DOHH2 (cell line): Measurements from ENCODE around the gene PTPRT.

ENCODE experiments used
- H3F3A ChIP-seq: fragments of 200-600 bp; sonication (generic), shearing (Covaris generic); 2 replicates; pipeline ENCODE4 v1.6.0; 2016; ENCODE audit warnings: antibody characterized with exemption, mild to moderate bottlenecking; ENCODE audit not compliant: control insufficient read depth, insufficient read depth
- H3K27ac ChIP-seq: fragments of 200-600 bp; sonication (generic); 2 replicates; pipeline ENCODE4 v1.5.1; 2014; ENCODE audit warnings: low read depth, mild to moderate bottlenecking, low read length, moderate library complexity
- H3K27me3 ChIP-seq: fragments of 200-600 bp; sonication (generic); 2 replicates; pipeline ENCODE4 v1.6.1; 2014; ENCODE audit warnings: mild to moderate bottlenecking, low read length, mixed read lengths; ENCODE audit not compliant: control insufficient read depth
- H3K36me3 ChIP-seq: fragments of 200-600 bp; sonication (generic); 2 replicates; pipeline ENCODE4 v1.6.1; 2014; ENCODE audit warnings: mild to moderate bottlenecking, low read length, moderate library complexity, mixed read lengths; ENCODE audit not compliant: control insufficient read depth
- H3K4me1 ChIP-seq: fragments of 200-600 bp; sonication (generic); 2 replicates; pipeline ENCODE4 v1.6.1; 2014; ENCODE audit warnings: mild to moderate bottlenecking, low read length, mixed read lengths; ENCODE audit not compliant: control insufficient read depth
- H3K4me2 ChIP-seq: fragments of 200-600 bp; sonication (generic); 2 replicates; pipeline ENCODE4 v1.6.0; 2014; ENCODE audit warnings: mild to moderate bottlenecking, low read length, moderate library complexity
- H3K4me3 ChIP-seq: fragments of 200-600 bp; sonication (generic); 2 replicates; pipeline ENCODE4 v1.5.1; 2014; ENCODE audit warnings: mild to moderate bottlenecking, low read length, mixed read lengths
- H3K79me2 ChIP-seq: fragments of 200-600 bp; sonication (generic); 2 replicates; pipeline ENCODE4 v1.6.1; 2014; ENCODE audit warnings: mild to moderate bottlenecking, low read length, mixed read lengths; ENCODE audit not compliant: control insufficient read depth
- H3K9me2 ChIP-seq: fragments of 200-600 bp; sonication (generic); replicated peaks from 2 replicates; pipeline ENCODE4 v1.6.1; 2014; ENCODE audit warnings: mild to moderate bottlenecking, low read length, mixed read lengths; ENCODE audit not compliant: control insufficient read depth
- H3K9me3 ChIP-seq: fragments of 200-600 bp; sonication (generic); 2 replicates; pipeline ENCODE4 v1.6.1; 2014; ENCODE audit warnings: antibody characterized with exemption, low read length, mixed read lengths; ENCODE audit not compliant: control insufficient read depth, insufficient read depth
- H4K20me1 ChIP-seq: fragments of 200-600 bp; sonication (generic); 2 replicates; pipeline ENCODE4 v1.6.0; 2014; ENCODE audit warnings: low read depth, mild to moderate bottlenecking, antibody characterized with exemption, low read length, moderate library complexity; ENCODE audit not compliant: control insufficient read depth, insufficient read depth
- EZH2phosphoT487 ChIP-seq: fragments of 200-600 bp; sonication (generic); IDR thresholded peaks from 2 replicates; pipeline ENCODE4 v1.6.1; 2017; ENCODE audit warnings: borderline replicate concordance, mild to moderate bottlenecking, antibody characterized with exemption, low read length, moderate library complexity, mixed read lengths
- TF ChIP-seq, protein P1 (sequence below): fragments of 200-600 bp; sonication (generic); IDR thresholded peaks from one replicate; pipeline ENCODE4 v1.5.1; 2014; ENCODE audit warnings: antibody characterized with exemption, mild to moderate bottlenecking, low read depth, low read length; ENCODE audit not compliant: poor library complexity, severe bottlenecking

PTPRT gene

DNA sequence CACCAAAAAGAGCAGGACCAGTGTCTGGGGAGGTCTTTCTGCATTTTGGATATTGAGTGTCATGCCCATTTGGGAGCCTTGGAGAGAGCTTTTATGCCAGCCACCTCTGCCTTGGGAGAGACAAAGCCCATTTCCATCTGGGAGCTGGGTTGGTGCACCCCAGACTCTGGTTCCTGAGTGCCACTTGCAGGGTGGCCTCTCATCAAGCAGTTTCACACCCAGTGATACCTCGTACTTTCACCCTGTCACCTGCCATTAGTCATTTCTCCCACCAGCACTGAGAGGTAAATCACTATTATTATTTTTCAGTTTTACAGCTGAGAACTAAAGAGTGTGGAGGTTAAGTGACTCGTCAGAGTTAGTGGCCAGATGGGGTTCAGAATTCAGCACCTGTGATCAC lies 94.7 kb downstream of the PTPRT start:
- Histone ChIP-seq H3K9me3 (peaks cover 2% of the 10 kb centered on the region; the same call in 1 of the 2 replicates), H3K9me2 (no peaks in the 10 kb centered on the region), H3K79me2 (no peaks in the 10 kb centered on the region), H3K4me1 (no peaks in the 10 kb centered on the region), H4K20me1 (no peaks in the 10 kb centered on the region), H3K27ac (no peak overlapping the region), H3K4me2 (no peak overlapping the region), H3K27me3 (no peaks in the 10 kb centered on the region), H3K36me3 (no peaks in the 10 kb centered on the region), H3F3A (no peaks in the 10 kb centered on the region), H3K4me3 (no peak overlapping the region)
- no peak for TF ChIP-seq EZH2phosphoT487
- TF ChIP-seq, protein P1, sequence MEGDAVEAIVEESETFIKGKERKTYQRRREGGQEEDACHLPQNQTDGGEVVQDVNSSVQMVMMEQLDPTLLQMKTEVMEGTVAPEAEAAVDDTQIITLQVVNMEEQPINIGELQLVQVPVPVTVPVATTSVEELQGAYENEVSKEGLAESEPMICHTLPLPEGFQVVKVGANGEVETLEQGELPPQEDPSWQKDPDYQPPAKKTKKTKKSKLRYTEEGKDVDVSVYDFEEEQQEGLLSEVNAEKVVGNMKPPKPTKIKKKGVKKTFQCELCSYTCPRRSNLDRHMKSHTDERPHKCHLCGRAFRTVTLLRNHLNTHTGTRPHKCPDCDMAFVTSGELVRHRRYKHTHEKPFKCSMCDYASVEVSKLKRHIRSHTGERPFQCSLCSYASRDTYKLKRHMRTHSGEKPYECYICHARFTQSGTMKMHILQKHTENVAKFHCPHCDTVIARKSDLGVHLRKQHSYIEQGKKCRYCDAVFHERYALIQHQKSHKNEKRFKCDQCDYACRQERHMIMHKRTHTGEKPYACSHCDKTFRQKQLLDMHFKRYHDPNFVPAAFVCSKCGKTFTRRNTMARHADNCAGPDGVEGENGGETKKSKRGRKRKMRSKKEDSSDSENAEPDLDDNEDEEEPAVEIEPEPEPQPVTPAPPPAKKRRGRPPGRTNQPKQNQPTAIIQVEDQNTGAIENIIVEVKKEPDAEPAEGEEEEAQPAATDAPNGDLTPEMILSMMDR, result no peak

DNA sequence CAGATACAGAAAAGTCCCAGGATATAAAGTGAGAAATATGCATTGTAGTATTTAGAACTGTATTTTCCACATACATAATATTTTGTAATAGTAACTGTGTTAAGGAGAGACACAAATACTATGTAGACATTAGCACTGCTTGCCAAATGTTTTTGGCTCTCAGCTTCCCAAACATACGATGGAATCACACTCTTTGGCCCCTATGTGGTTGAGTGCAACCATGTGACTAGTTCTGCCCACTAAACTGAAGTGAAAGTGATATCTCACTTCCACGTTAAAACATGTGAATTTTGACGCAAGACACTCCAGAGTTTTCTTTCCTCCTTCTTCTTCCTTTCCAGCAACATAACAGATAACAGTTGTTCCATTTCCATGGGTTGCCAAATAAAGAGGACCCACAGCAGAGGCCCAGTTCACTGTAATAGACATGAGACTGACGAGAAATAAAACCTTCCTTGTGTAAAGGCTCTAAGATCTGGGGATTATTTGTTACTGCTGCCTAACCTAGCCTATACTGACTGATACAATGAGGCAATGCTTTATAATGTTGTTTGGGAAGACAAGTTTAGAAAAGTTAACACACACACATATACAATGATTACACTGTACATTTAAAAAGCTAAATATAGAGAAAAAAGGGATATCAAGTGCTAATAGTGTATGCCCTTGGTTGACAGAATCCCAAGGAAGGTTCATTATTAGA lies 97.2 kb downstream of the PTPRT start:
- Histone ChIP-seq H3K27me3 (no peaks in the 10 kb centered on the region), H3K4me3 (no peak overlapping the region), H3F3A (no peaks in the 10 kb centered on the region), H3K27ac (no peak overlapping the region), H3K9me3 (peaks cover 2% of the 10 kb centered on the region; the same call in 1 of the 2 replicates), H3K4me1 (no peaks in the 10 kb centered on the region), H4K20me1 (no peaks in the 10 kb centered on the region), H3K9me2 (no peaks in the 10 kb centered on the region), H3K4me2 (no peak overlapping the region), H3K36me3 (no peaks in the 10 kb centered on the region), H3K79me2 (no peaks in the 10 kb centered on the region)
- no peak for TF ChIP-seq EZH2phosphoT487
- TF ChIP-seq, protein P1, result no peak

DNA sequence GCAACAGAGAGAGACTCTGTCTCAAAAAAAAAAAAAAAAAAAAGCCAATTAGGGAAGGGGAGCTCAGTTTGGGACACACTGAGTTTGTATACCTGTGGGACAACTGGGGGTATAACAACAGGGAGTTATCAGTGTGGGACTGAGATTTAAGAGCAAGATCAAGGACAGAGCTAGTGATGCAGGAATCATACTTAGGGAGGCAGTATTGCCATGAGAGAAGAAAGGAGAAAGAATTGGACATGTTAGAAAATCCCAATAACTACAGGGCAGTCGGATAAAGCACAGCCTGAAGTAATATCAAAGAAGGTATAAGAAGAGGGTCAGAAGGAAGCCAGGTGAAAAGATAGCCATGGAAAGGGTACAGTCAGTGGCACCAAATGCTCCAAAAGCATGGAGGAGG lies 121.2 kb downstream of the PTPRT start:
- no peaks in the 10 kb centered on the region for H3K9me2 ChIP-seq
- no peak overlapping the region for H3K4me3 ChIP-seq
- H3K9me3 ChIP-seq, result no peaks in the 10 kb centered on the region
- H3K27me3 ChIP-seq, result no peaks in the 10 kb centered on the region
- no peaks in the 10 kb centered on the region for H3K79me2 ChIP-seq
- TF ChIP-seq, protein P1, result no peak
- no peak for TF ChIP-seq EZH2phosphoT487
- H3K4me1 ChIP-seq, result no peaks in the 10 kb centered on the region
- H3K27ac ChIP-seq, result no peak overlapping the region
- no peak overlapping the region for H3K4me2 ChIP-seq
- no peaks in the 10 kb centered on the region for H3F3A ChIP-seq
- H4K20me1 ChIP-seq, result no peaks in the 10 kb centered on the region
- no peaks in the 10 kb centered on the region for H3K36me3 ChIP-seq
